Parathyroid adenoma (tissue), 2 donors: ENCODE data around the gene BAG5.
A peak's percentile ranks its signal among the peaks of the same experiment; 100 is the strongest.

Experiments used
- H2AFZ ChIP-seq: fragments of 300-600 bp; sonication (generic); one replicate; pipeline ENCODE4 v1.7.0; 2017; ENCODE audit warnings: antibody characterized with exemption, mild to moderate bottlenecking
- H3K27ac ChIP-seq: fragments of 300-600 bp; sonication (generic); one replicate; pipeline ENCODE4 v1.7.0; 2017
- H3K27me3 ChIP-seq: fragments of 300-600 bp; sonication (generic); one replicate; pipeline ENCODE4 v1.7.0; 2017; ENCODE audit warnings: low read length; ENCODE audit not compliant: control insufficient read depth, insufficient read depth
- H3K36me3 ChIP-seq: fragments of 300-600 bp; sonication (generic); one replicate; pipeline ENCODE4 v1.7.0; 2017; ENCODE audit warnings: low read length; ENCODE audit not compliant: control insufficient read depth, insufficient read depth
- H3K4me1 ChIP-seq: fragments of 300-600 bp; sonication (generic); one replicate; pipeline ENCODE4 v1.7.0; 2017; ENCODE audit warnings: control low read depth
- H3K4me2 ChIP-seq: fragments of 300-600 bp; sonication (generic); one replicate; pipeline ENCODE4 v1.7.0; 2017; ENCODE audit warnings: low read length
- H3K4me3 ChIP-seq: fragments of 300-600 bp; sonication (generic); one replicate; pipeline ENCODE4 v1.7.0; 2017; ENCODE audit warnings: low read depth, low read length
- H3K79me2 ChIP-seq: fragments of 300-600 bp; sonication (generic); one replicate; pipeline ENCODE4 v1.7.0; 2017; ENCODE audit warnings: control low read depth
- H3K9ac ChIP-seq: fragments of 300-600 bp; sonication (generic); one replicate; pipeline ENCODE4 v1.7.0; 2017; ENCODE audit warnings: mild to moderate bottlenecking
- H3K9me3 ChIP-seq: fragments of 300-600 bp; sonication (generic); one replicate; pipeline ENCODE4 v1.7.0; 2017; ENCODE audit warnings: low read length; ENCODE audit not compliant: control insufficient read depth
- CTCF ChIP-seq: fragments of 300-600 bp; sonication (generic); IDR thresholded peaks from one replicate; pipeline ENCODE4 v1.7.0; 2017; ENCODE audit warnings: antibody characterized with exemption, mild to moderate bottlenecking
- donor health status: primary hyperparathyroidism.

Gene BAG5

GRCh38 chr14:103531421-103532215 lies 30.8 kb downstream of the BAG5 start:
- peaks cover 8% of the 10 kb centered on the region for H3K4me1 ChIP-seq
- H2AFZ ChIP-seq: no peak overlapping the region
- H3K9ac ChIP-seq: no peak overlapping the region
- no peak overlapping the region for H3K4me2 ChIP-seq
- H3K36me3 ChIP-seq: no peaks in the 10 kb centered on the region
- no peak overlapping the region for H3K4me3 ChIP-seq
- H3K27me3 ChIP-seq: no peaks in the 10 kb centered on the region
- peaks cover 10% of the 10 kb centered on the region for H3K79me2 ChIP-seq
- no peak for TF ChIP-seq CTCF
- no peaks in the 10 kb centered on the region for H3K9me3 ChIP-seq
- H3K27ac ChIP-seq: no peak overlapping the region

- Histone ChIP-seq H3K9ac (no peak overlapping the region), H3K4me1 (peaks cover 8% of the 10 kb centered on the region), H3K79me2 (peaks cover 10% of the 10 kb centered on the region), H3K4me2 (no peak overlapping the region), H3K9me3 (no peaks in the 10 kb centered on the region), H3K27ac (no peak overlapping the region), H3K36me3 (no peaks in the 10 kb centered on the region), H3K4me3 (no peak overlapping the region), H3K27me3 (no peaks in the 10 kb centered on the region), H2AFZ (no peak overlapping the region)
- no peak for TF ChIP-seq CTCF
These were observed 31.6 kb downstream of the BAG5 start for GRCh38 chr14:103530831-103531230.

GRCh38 chr14:103530390-103530789 lies 32.1 kb downstream of the BAG5 start:
- H3K9ac ChIP-seq: no peak overlapping the region
- H3K36me3 ChIP-seq: no peaks in the 10 kb centered on the region
- H3K27ac ChIP-seq: no peak overlapping the region
- H3K27me3 ChIP-seq: no peaks in the 10 kb centered on the region
- no peak for TF ChIP-seq CTCF
- H3K4me3 ChIP-seq: no peak overlapping the region
- no peak overlapping the region for H3K4me2 ChIP-seq
- H3K4me1 ChIP-seq: peaks cover 8% of the 10 kb centered on the region
- H3K79me2 ChIP-seq: peaks cover 10% of the 10 kb centered on the region
- no peak overlapping the region for H2AFZ ChIP-seq
- H3K9me3 ChIP-seq: no peaks in the 10 kb centered on the region

- peaks cover 10% of the 10 kb centered on the region for H3K79me2 ChIP-seq
- no peaks in the 10 kb centered on the region for H3K9me3 ChIP-seq
- H3K27me3 ChIP-seq: no peaks in the 10 kb centered on the region
- peak overlapping the region; percentile 84 for H2AFZ ChIP-seq
- H3K9ac ChIP-seq: peak overlapping the region; percentile 28
- peak overlapping the region; percentile 68 for H3K4me3 ChIP-seq
- TF ChIP-seq CTCF: no peak
- H3K36me3 ChIP-seq: no peaks in the 10 kb centered on the region
- H3K4me1 ChIP-seq: peaks cover 8% of the 10 kb centered on the region
- H3K4me2 ChIP-seq: peak overlapping the region; percentile 73
- peak overlapping the region; percentile 60 for H3K27ac ChIP-seq
These were observed 32.8 kb downstream of the BAG5 start for GRCh38 chr14:103529383-103530365.
